Tibial nerve (tissue), 3 donors: ENCODE data around the gene MED26.

Source experiments
- POLR2A ChIP-seq, 2 donors: fragments of 450-650 bp; IDR thresholded peaks; one replicate each; pipeline ENCODE4 v1.6.1; 2017; ENCODE audit warnings: antibody characterized with exemption in 2 of 2, mild to moderate bottlenecking in 2 of 2, moderate library complexity in 2 of 2
- TF ChIP-seq, protein P1 (sequence below), 5 experiments: fragments of 200-600 bp in 3 of 5; fragments of 450-650 bp in 2 of 5; sonication (generic) in 3 of 5; IDR thresholded peaks; one replicate each; pipeline ENCODE4 v1.5.1; 2016 to 2019; ENCODE audit warnings: antibody characterized with exemption in 5 of 5, mild to moderate bottlenecking in 3 of 5, moderate library complexity in 2 of 5

DNA sequence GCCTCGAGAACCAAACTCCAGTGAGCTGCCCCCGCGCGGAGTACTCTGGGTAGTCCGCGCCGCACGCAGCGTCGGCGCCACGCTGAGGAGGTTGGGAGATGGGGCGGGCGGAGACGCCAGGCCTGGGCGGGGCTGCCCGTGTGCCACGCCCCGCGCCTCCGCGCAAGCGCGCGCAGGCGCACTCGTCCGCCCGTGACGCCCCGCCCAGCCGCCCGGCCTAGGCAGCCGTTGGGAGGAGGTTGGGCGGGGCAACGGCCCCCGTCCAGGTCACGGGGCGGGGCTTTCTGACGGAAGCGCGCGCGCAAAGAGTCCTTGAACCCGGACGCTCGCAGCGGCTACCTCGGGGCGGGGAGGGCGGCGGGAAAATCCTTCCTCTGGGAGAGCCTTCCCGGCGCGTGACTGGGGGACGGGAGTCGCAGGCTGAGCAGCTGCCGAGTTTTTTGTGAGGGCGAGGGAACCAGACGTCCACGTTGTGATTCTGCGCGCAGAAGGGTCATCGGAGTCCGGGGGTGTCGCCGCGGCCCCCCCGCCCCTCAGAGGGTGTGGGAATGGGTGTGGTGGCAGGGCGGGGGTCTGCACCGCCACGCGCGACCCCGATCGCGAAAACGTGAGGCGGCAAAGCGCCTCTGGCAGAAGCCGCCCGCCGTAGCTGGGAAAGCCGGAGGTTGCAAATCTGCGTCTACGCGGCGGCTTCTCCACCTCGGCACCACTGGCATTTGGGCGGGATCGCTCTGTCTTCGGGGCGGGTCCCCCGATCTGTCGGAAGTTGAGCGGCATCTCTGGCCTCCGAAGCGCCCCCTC lies at the start of gene MED26:
- TF ChIP-seq, protein P1, sequence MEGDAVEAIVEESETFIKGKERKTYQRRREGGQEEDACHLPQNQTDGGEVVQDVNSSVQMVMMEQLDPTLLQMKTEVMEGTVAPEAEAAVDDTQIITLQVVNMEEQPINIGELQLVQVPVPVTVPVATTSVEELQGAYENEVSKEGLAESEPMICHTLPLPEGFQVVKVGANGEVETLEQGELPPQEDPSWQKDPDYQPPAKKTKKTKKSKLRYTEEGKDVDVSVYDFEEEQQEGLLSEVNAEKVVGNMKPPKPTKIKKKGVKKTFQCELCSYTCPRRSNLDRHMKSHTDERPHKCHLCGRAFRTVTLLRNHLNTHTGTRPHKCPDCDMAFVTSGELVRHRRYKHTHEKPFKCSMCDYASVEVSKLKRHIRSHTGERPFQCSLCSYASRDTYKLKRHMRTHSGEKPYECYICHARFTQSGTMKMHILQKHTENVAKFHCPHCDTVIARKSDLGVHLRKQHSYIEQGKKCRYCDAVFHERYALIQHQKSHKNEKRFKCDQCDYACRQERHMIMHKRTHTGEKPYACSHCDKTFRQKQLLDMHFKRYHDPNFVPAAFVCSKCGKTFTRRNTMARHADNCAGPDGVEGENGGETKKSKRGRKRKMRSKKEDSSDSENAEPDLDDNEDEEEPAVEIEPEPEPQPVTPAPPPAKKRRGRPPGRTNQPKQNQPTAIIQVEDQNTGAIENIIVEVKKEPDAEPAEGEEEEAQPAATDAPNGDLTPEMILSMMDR (IDR thresholded peaks at IDR 0.05) = peak in 2 of 5 experiments; percentile 34 to 53
- TF ChIP-seq POLR2A (IDR thresholded peaks at IDR 0.05) = peak; percentile 48 to 86
